Central memory CD8-positive, alpha-beta T cell (primary cell): ENCODE results near the gene SF3B3.

Experiments
- ATAC-seq: fragments of 150-1000 bp; cut with Tn5 transposase; replicated peaks from 2 replicates; pipeline ENCODE4 v1.10.0; 2022; ENCODE audit warnings: mild to moderate bottlenecking, moderate FRiP score, moderate number of reproducible peaks; ENCODE audit not compliant: poor library complexity, severe bottlenecking; ENCODE audit errors: extremely low read depth
- DNase-seq, 2 donors: peaks; one replicate each; pipeline ENCODE4 v3.0.0; 2021; ENCODE audit warnings: low spot score in 2 of 2
- H3K27ac Mint-ChIP-seq: one replicate; pipeline ENCODE4 v1.8.0; 2022; ENCODE audit warnings: low read depth, mild to moderate bottlenecking, moderate library complexity, mixed read lengths
- H3K27me3 Mint-ChIP-seq: one replicate; pipeline ENCODE4 v1.8.0; 2022; ENCODE audit warnings: mixed read lengths
- H3K36me3 Mint-ChIP-seq: one replicate; pipeline ENCODE4 v1.8.0; 2022; ENCODE audit warnings: mild to moderate bottlenecking, moderate library complexity, mixed read lengths; ENCODE audit not compliant: insufficient read depth
- H3K4me1 Mint-ChIP-seq: one replicate; pipeline ENCODE4 v1.8.0; 2022; ENCODE audit warnings: mixed read lengths
- H3K4me3 Mint-ChIP-seq: one replicate; pipeline ENCODE4 v1.8.0; 2022; ENCODE audit warnings: mild to moderate bottlenecking, moderate library complexity, mixed read lengths
- H3K9me3 Mint-ChIP-seq: one replicate; pipeline ENCODE4 v1.8.0; 2022; ENCODE audit warnings: mixed read lengths

The SF3B3 gene

GRCh38 chr16:70590722-70591415 is 67.3 kb downstream of the SF3B3 start:
- ATAC-seq = no peak
- Mint-ChIP-seq H3K4me1 (no peaks in the 10 kb centered on the region), H3K9me3 (no peaks in the 10 kb centered on the region), H3K27ac (no peak overlapping the region), H3K4me3 (no peak overlapping the region), H3K27me3 (no peaks in the 10 kb centered on the region), H3K36me3 (peaks cover 2% of the 10 kb centered on the region)
- DNase-seq = no peak

DNA sequence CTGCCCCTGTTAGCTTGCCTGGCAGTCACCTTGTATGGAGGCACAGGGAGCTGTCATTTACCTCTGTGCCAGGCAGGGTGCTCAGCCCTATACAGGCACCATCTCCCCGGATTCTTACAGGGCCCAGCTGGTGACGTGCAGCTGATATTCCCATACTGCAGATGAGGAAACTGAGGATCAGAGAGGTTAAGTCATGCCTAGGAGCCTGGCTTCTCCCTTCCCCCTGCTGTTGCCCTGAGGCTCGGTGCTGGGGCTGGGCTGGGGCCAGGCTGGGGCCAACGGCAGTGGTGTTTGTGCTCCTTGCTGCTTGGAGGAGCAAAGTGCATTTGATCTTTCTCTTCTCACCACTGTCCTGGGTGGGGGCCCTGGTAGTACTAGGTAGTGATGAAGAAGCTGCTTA is 68.0 kb downstream of the SF3B3 start:
- no peak overlapping the region for H3K4me3 Mint-ChIP-seq
- ATAC-seq (no peak), DNase-seq (no peak)
- H3K27me3 Mint-ChIP-seq = no peaks in the 10 kb centered on the region
- peaks cover 2% of the 10 kb centered on the region for H3K36me3 Mint-ChIP-seq
- no peak overlapping the region for H3K27ac Mint-ChIP-seq
- H3K4me1 Mint-ChIP-seq = no peaks in the 10 kb centered on the region
- no peaks in the 10 kb centered on the region for H3K9me3 Mint-ChIP-seq

- DNase-seq (no peak), ATAC-seq (no peak)
- peaks cover 2% of the 10 kb centered on the region for H3K36me3 Mint-ChIP-seq
- no peaks in the 10 kb centered on the region for H3K9me3 Mint-ChIP-seq
- H3K27ac Mint-ChIP-seq = no peak overlapping the region
- no peaks in the 10 kb centered on the region for H3K27me3 Mint-ChIP-seq
- H3K4me1 Mint-ChIP-seq = no peaks in the 10 kb centered on the region
- H3K4me3 Mint-ChIP-seq = no peak overlapping the region
These were observed 68.5 kb downstream of the SF3B3 start for GRCh38 chr16:70592106-70592571.

- no peak overlapping the region for H3K4me3 Mint-ChIP-seq
- no peaks in the 10 kb centered on the region for H3K9me3 Mint-ChIP-seq
- no peak overlapping the region for H3K27ac Mint-ChIP-seq
- peaks cover 2% of the 10 kb centered on the region for H3K36me3 Mint-ChIP-seq
- no peak for ATAC-seq
- H3K4me1 Mint-ChIP-seq = no peaks in the 10 kb centered on the region
- no peak for DNase-seq
- no peaks in the 10 kb centered on the region for H3K27me3 Mint-ChIP-seq
These were observed 69.9 kb downstream of the SF3B3 start for GRCh38 chr16:70593544-70593943.

DNA sequence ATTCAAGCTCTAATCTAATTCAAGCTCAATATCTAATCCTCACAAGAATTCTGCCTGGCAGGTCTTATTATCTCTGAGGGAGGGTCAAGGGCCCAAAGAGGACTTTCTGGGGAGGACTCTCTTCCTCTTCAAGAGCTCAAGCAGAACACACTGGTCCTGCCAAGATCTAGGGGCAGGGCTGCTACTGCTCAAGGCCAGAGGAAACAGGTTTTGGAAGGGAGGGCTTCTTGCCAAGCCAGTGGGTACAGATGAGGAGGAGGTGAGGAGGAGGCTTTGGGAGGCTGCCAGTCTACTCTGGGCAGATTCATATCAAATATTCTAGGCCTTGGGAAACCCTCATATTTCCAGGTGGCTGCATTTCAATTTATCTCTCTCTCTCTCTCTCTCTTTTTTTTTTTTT is 71.0 kb downstream of the SF3B3 start:
- Mint-ChIP-seq H3K9me3 (no peaks in the 10 kb centered on the region), H3K4me3 (no peak overlapping the region), H3K36me3 (peaks cover 2% of the 10 kb centered on the region), H3K27me3 (no peaks in the 10 kb centered on the region), H3K27ac (no peak overlapping the region), H3K4me1 (no peaks in the 10 kb centered on the region)
- DNase-seq (no peak), ATAC-seq (no peak)

- H3K4me3 Mint-ChIP-seq = no peak overlapping the region
- ATAC-seq (no peak), DNase-seq (no peak)
- no peaks in the 10 kb centered on the region for H3K36me3 Mint-ChIP-seq
- peaks cover 14% of the 10 kb centered on the region for H3K27me3 Mint-ChIP-seq
- no peaks in the 10 kb centered on the region for H3K9me3 Mint-ChIP-seq
- H3K27ac Mint-ChIP-seq = no peak overlapping the region
- no peaks in the 10 kb centered on the region for H3K4me1 Mint-ChIP-seq
These were observed 73.7 kb downstream of the SF3B3 start for GRCh38 chr16:70597135-70597835.

GRCh38 chr16:70598937-70599503 is 75.4 kb downstream of the SF3B3 start:
- no peaks in the 10 kb centered on the region for H3K4me1 Mint-ChIP-seq
- H3K36me3 Mint-ChIP-seq = no peaks in the 10 kb centered on the region
- H3K9me3 Mint-ChIP-seq = no peaks in the 10 kb centered on the region
- ATAC-seq = no peak
- no peak overlapping the region for H3K27ac Mint-ChIP-seq
- peaks cover 14% of the 10 kb centered on the region for H3K27me3 Mint-ChIP-seq
- no peak for DNase-seq
- H3K4me3 Mint-ChIP-seq = no peak overlapping the region

DNA sequence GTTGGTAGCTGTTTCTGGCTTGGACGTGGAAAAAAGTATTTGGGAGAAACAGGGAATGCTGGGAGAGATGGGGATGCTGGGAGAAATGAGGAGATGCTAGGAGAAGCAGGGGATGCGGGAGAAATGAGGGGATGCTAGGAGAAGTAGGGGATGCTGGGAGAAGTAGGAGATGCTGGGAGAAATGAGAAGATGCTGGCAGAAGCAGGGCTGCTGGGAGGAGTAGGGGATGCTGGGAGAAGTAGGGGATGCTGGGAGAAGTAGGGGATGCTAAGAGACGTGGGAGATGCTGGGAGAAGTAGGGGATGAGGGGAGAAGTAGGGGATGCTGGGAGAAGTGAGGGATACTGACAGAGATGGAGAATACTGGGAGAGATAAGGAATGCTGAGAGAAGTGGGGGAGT is 77.1 kb downstream of the SF3B3 start:
- Mint-ChIP-seq H3K4me1 (no peaks in the 10 kb centered on the region), H3K36me3 (no peaks in the 10 kb centered on the region), H3K4me3 (no peak overlapping the region), H3K27ac (no peak overlapping the region), H3K9me3 (no peaks in the 10 kb centered on the region), H3K27me3 (peaks cover 14% of the 10 kb centered on the region)
- ATAC-seq (no peak), DNase-seq (no peak)

DNA sequence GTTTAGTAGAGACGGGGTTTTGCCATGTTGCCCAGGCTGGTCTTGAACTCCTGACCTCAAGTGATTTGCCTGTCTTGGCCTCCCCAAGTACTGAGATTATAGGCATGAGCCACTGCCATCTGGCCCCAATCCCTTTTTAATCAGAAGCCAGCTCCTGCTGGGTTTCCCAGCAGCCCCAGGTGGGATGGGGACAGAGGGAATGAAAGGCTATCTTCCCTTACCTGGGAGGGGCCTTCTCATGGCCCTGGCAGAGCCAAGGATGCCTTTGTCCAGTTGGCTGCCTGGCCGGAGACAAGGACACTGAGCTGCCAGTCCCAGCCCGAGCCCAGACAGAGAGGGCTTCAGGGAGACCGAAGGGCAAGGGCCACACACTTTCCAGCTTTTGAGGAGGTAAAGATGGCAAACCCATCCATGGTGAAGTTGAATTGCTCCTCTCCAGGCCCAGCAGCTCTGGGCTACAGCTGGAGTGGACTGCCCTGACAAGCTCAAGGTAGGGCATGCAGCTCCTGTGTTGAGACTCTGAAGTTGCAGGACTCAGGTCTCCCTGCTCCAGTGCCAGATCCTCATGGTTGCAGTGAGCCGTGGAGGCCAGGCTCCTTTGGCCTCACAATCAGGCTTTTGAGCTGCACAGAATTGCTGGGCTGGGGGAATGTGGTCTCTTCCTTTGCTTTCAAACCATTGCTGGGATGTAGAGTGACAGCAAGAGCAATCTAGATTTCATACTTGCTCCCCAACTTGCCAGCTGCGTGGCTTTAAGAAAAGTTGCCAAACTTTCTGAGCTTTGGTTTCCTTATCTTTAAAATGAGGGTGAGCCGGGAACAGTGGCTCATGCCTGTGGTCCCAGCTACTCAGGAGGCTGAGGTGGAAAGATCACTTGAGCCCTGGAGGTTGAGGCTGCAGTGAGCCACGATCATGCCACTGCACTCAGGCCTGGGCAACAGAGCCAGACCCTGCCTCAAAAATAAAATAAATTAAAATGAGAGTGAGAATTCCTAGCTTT is 78.3 kb downstream of the SF3B3 start:
- Mint-ChIP-seq H3K27me3 (peaks cover 14% of the 10 kb centered on the region), H3K4me3 (no peak overlapping the region), H3K4me1 (no peaks in the 10 kb centered on the region), H3K9me3 (no peaks in the 10 kb centered on the region), H3K27ac (no peak overlapping the region), H3K36me3 (no peaks in the 10 kb centered on the region)
- DNase-seq (no peak), ATAC-seq (no peak)

- no peaks in the 10 kb centered on the region for H3K36me3 Mint-ChIP-seq
- H3K4me3 Mint-ChIP-seq = no peak overlapping the region
- no peak for DNase-seq
- H3K27ac Mint-ChIP-seq = no peak overlapping the region
- no peaks in the 10 kb centered on the region for H3K9me3 Mint-ChIP-seq
- no peak for ATAC-seq
- H3K27me3 Mint-ChIP-seq = peaks cover 14% of the 10 kb centered on the region
- H3K4me1 Mint-ChIP-seq = no peaks in the 10 kb centered on the region
These were observed 79.2 kb downstream of the SF3B3 start for GRCh38 chr16:70602831-70603230.

DNA sequence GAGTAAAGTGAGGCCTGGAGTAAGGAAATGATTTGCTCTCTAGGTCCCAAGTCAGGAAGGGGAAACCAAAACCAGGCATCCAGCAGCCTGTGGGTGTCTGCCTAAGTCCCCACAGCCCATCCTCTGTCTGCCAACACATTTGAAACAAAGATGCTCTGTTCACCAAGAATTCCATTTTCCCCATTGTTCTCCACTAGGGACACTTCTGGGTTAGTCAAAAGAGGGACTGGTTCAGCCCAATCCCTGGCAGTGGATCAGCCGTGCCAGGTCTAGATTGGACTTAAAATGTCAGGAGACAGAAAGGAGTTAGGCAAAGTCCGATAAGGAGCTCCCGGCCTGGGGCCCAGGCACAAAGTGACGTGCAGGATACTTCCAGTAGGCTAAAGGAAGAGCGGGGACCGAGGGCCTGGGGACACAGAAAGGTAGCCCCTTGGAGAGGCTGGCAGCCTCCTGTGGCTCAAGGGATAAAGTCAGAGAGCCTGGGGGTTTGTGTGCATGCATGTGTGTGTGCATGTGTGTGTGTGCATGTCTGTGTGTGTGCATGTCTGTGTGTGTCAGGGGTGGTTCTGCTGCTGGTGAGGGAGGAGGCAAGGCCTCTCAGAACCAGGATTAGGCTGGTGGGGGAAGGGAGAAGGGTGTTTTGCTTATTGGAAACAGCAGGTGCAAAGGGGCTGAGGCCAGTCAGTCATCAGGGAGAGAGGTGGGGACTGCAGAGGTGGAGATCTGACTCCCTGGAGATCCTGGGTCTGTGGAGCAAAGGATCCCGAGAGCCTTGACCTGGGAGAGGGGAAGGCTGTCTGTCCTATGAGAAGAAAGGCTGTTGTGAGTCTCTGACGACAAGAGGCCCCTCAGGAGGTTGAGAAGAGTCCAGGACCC is 81.0 kb downstream of the SF3B3 start:
- peaks cover 14% of the 10 kb centered on the region for H3K27me3 Mint-ChIP-seq
- no peaks in the 10 kb centered on the region for H3K36me3 Mint-ChIP-seq
- DNase-seq (no peak), ATAC-seq (no peak)
- H3K4me3 Mint-ChIP-seq = no peak overlapping the region
- no peaks in the 10 kb centered on the region for H3K4me1 Mint-ChIP-seq
- H3K9me3 Mint-ChIP-seq = no peaks in the 10 kb centered on the region
- H3K27ac Mint-ChIP-seq = no peak overlapping the region
